ENCODE results near the gene GRIK4.

The GRIK4 gene

DNA sequence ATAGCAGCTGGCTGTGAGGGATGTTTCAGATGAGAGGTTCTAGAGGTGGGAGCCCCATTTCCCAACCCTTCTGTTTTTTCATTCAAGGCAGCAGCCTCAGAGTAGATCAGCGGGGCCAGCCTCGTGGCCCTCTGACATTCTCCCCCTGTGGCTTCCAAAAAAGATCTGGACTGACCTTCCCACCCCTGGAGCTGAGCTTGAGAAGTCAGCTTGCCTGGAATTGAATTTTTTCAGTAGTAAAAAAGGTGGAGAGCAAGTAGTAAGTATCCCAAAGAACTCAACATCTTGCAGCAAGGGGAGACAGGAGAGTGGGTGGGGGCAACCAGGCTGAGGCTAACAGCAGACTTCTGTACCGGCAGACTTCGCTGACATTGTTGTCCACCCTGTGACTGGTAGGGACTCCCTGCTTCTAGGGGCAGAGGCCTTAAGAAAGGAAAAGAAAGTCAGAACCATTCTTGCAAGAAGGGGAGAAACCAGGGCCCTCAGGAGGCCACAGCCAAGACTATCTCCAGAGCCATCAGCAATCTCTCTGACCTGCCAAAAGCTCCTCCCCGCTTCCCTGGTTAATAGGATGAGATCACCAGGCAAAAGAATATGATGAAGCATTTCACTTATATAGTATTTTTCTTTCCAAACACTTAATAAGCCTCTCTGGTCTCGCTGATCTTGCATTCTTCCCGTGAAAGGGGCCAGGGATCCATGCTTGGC, 2.0 kb upstream of the GRIK4 start:
- no peak for DNase-seq

DNA sequence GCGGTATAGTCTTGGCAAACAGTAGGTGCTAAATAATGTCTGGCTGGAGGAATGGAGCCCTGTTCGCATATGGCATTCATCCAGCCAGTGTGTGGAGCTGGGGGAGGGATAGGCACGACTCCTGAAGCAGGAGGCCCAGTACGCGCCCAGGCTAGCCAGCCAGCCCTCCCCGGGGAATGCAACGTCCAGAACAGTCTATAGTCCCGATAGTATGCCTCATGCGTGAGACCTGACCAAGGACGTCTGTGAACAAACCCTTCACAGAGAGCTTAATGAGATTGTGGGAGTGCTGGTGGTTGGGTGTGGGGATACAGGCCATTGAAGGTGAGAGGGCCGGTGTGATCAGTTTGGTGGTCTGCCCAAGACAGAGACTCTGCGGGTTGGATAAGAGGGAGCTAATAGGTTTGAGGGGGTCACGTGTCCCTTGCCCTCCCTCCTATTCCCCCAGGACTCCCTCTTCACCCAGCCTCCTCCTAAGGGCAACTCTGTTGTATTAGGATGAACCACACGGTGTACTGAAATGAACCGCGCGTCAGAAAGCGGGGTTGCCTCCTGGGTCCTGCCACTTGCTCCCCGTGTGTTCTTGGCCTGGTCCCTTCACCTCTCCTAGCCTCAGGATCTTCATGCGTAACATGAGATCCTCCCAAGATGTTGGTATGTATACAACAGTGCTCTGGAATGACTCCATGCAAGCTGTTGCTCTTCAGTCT, 987 bp upstream of the GRIK4 start:
- DNase-seq: no peak

DNA sequence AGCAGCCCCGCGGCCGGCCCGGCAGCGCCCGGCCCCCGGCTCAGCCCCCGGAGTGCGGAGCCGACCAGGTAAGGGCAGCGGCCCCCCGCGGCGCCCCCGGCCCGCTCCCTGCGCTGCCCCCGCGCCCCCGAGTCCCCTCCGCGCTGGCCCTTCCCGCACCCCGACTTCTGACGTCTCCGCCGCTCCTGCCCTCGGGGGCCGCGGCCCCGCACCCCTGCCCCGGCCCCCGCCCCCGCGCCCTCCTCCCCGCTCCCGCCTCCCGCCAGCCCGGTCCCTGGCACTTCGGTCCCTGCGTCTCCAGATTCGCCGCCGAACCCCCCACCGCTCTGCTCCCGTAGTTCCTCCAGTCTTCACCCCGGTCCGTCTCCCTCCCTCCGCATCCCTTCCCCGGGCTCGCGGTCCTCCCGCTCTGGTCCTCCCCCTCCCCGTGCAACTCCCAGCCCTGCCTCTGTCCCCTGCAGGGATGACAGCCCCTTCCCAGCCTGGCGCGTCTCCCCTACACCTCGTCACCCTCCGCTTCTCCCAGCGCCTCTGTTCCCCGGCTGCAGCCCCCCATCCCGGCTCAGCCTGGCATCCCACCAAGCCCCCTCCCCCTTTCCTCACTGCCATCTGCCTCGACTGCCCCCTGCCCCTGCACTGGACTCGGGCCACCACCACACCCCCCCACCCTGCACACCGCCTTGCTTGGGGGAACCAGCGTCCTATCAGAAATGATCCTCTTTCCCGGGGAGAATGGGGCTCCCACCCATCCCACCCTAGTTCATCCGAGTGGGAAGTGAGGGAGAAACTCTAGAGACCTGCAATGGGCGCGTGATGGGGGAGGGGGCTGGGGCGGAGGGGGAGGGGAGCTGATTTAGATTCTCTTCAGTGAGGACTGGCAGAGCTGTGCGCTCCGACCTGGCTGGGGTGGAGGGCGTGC, 531 bp downstream of the GRIK4 start:
- DNase-seq: no peak

DNA sequence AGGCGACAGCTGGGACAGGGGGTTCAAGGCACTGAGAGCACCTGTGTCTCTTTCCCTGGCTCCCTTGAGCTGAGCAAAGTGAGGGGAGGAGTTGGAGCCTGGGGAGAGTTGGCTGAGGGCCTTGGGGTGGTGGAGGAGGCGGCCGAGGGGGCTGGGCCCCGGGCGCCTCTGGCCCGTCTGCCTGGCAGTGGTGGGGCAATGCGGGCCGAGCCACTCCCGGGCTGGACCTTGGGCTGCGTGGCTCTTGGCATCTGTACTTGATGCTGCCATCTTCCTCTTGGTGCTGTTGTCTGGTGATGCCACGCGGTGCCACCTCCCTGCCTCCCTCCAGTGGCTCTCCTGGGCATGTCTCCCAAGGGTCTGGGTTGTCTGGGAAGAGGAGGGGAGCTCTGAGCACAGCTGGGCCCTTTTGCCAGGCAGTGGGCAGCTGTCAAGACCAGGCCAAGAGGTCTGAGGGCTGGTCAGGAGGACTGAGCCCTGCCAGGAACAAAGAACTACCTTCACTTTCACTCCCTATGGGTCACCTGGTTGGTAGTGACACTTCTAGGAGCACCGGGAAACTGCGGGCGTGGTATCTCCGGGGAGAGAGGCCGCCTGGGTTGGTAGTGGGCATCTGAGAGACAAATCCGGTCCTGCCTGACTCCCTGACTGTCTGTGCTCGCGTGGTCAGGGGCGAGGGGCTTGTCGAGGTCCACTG, 1.3 kb downstream of the GRIK4 start:
- no peak for DNase-seq

DNA sequence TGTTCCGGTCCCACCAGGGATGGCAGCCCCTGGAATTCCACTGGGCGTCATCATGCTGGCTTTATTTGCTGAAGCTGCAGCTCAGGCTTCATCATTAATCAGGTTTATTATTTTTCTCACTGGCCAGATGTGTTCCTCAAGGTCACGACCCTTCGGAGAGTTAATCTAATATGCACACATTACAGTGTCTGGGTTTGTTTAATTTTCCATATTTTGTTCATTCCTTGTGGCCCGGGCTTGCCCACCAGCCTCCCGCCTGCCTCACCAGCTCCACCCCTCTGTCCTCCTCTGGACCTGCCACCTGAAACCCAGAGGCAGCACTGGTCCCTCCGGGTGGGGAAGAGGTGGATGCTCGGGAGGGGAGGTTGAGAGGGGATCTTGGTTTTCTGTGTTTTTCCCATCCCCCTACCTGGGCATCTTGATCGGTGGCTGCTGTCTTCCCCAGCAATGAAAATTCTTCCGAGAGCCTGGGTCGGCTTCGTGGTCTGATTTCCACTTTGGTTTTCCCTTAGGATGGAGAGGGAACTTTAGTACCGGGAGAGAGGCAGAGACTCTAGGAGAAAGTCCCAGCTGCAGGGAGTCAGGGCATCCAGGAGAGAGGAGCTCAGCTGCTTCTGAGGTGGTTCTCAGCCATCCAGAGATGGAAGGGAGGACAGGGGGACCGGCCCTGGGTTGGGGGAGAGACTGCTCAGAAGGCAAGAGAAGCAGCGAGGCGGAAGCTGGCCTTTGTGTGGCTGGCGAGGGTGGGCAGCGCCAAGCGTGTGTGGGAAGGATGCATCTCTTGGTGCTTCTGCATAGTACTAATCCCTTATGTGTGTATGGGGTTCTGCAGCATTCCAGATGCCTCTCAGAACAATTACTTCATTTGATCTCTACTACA, 2.1 kb downstream of the GRIK4 start:
- DNase-seq: no peak

DNA sequence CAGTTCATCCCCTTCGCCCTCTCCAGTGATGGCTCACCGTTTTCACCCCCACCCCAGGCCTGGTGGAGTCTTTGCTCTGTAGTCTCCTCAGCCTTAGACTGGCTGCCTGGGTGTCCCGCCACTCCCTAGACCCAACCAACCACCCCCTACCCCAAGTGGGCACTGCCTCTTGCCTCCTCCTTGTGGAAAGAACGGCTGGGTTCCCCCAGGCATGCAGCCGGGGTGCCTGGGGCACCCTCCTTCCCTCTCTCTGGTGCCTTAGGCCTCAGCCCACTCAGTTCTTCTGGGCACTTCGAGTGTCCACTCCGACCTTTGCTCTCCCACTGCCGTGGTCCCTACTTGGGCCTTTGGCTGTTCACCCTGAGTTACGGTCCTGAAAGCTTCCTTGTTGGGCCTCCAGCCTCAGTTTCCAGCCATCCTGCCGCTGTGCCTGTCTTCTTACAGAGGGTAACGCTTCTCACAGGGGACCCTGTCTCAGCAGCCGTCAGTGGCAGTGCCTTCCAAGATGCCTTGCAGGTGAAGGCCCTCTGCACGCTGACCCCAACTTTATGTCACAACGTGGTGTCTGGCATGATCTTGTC, 3.1 kb downstream of the GRIK4 start:
- no peak for DNase-seq

DNA sequence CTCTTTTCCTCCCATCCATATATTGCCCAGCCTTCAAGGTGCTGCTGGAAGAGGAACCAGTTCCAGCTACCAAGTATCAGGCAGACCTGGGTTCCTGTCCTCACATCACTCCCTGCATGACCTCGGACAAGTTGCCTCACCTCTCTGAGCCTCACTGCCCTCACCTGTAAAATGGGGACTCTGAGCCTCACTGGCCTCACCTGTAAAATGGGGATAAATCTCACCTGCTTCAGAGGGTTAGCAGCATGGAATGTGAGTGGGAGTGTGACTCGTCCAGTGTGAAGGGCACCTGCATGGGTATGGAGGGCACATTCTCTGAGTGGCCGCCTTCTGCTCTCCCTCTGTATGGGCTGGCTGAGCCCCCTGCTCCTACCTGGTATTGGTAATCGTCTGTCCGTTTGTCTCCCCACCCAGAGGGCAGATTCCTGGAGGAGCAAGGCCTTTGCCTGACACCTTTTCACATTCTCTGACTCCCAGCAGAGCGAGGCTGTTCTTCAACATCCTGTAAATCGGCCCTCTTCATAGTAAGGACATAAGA, 3.7 kb downstream of the GRIK4 start:
- DNase-seq: no peak

DNA sequence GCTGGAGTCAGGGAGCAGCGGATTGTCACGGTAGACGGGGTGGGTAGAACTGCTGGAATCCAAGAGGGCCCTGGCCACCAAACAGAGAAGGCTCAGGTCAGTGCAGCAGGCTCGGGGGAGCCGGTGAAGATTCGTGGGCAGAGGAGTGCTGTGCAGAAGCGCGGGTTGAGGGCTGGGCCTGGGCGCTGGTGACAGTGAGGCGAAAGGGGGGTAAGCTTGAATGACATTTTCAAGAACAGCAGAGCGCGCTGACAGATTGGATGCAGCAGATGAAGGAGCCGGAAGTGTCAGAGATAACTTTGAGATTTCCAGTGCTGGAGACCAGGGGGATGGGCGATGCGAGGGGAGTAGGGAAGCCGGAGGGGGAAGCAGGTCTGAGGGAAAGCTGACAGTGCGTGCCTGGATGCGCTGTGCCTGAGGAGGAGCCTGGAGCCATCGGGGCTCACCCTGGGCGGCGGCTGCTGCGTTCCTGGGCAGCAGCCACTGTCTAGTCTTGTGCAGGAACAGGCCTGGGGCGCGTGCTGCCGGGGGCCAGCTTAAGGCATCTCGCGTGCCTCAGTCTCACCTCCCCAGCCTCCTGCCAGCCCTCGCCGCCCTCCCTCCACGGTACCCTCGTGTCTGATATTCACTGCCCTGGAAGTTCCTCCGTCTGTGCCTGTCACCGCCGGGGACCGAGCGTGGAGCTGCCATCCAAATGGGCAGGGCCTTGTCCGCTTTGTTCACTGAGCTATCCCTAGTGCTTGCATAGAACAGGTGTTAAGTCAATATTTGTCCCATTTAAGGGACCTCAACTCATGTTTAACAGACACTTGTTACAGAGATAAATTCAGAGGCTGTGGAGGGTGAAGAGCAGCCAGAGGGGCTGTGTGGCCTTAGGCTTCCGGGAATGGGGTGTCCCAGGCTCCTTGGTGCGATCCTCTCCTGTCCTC, 5.2 kb downstream of the GRIK4 start:
- no peak for DNase-seq

DNA sequence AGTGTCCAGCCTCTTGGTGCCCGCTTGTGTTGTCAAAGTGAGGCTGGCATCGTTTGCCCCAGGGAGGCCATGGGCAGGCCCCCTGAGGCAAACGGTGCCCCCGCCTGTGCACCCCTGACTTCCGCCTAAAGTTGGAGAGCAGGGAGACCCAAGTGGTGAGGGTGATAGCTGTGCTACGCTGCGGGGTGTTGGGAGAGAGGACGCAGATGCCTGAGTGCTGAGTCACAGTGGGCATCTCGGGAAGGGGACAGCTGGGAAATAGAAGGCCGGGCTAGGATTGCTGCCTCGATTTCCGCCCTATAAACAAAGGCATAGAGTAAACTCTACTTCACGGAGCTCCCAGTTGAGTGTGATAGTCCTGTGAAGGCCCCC, 5.8 kb downstream of the GRIK4 start:
- DNase-seq: no peak

DNA sequence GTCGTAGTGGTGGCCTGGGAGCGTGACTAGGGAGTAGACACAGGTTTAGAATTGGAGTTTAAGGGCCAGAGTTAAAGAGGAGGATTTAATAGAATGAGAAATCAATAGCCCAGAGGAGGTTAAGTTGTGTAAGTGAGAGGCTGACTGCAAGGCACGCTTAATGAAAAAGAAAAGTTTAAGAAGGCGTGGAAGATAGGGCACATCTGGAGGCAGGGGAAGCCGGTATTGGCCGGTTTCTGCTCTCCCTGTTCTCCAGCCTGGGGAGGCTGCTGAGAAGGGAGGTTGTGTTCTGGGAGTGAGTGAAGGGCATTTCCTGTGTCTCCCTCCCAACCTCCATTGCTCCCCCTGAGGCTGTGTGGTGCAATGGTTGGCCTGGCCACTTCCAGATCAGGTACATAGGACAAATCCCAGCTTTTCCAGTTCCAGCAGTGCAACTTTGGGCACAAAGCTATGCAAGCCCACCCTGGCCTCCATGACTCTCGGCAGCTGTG, 6.3 kb downstream of the GRIK4 start:
- peak; percentile 41 for DNase-seq

DNA sequence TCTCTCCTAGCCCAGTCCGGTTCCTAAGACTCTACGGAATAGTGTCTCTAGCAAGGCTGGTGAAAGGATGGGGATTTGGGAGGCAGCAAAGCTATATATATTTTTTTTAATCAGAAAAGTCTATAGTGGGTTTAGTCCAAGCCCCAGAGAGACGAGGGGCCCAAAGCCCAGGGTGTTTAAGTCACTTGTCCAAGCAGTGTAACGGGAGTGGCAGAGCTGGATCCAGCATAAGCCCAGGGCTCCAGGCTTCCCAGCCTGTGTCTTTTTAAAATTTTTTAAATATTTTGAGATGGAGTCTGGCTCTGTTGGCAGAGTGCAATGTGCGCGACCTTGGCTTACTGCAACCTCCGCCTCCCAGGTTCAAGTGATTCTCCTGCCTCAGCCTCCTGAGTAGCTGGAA, 6.8 kb downstream of the GRIK4 start:
- DNase-seq: no peak

DNA sequence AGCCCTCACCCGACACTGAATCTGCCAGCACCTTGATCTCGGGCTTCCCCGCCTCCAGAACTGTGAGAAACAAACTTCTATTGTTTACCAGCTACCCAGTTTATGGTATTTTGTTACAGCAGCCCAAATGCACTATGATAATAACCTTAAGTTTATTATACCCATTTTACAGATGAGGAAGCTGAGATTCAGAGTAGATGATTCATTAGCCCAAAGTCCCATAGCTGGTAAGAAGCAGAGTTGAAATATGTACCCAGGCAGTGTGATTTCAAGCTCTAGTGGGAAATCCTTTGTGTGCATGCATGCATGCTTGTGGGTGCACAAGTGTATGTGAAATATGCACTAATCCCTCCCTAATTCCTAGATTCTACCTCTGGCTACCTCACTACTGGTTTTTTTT, 7.9 kb downstream of the GRIK4 start:
- no peak for DNase-seq

DNA sequence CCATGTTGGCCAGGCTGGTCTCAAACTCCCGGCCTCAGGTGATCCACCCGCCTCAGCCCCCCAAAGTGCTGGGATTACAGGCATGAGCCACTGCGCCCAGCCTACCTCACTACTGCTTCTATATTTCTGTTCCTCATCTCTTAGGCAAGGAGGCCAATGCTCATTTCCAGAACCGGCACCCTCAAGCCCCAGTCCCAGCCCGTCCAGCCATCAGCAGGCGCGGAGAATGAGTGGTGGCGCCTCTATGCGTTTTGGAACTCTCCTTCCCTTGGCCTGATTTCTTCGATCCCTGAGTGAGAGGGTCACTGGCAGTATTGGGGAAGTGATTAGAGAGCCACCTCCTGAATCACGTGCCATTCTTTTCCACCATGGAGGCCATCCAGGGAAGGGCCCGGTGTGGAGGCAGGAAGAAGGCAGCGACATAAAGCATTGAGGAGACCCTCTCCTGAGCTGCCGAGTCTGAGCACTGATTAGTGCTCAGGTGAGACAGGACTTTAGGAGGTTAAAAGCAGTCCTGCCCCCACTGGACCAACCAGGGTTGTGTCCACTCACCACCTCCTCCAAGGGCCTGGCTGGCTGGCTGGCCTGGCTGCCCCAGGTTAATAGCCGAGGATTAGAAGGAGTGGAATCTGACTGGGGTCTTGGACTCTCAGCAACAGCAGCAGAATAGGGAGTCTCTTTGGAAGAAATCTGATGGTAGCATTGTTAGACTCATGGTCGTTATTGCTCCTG, 8.7 kb downstream of the GRIK4 start:
- DNase-seq: no peak

DNA sequence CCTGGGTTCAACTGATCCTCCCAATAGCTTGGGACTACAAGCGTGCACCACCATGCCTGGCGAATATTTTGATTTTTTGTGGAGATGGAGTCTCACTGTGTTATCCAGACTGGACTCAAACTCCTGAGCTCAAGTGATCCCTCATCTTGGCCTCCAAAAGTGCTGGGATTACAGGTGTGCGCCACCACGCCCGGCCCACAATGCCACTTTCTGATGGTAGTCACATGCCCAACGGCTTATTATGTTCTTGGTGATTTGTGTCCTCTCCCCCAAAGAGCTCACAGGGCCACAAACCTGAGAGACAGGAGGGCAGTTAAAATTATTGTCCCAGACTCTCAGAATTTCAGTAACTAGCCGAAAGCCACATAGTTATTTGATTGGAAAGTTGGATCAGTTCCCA, 9.6 kb downstream of the GRIK4 start:
- DNase-seq: no peak

DNA sequence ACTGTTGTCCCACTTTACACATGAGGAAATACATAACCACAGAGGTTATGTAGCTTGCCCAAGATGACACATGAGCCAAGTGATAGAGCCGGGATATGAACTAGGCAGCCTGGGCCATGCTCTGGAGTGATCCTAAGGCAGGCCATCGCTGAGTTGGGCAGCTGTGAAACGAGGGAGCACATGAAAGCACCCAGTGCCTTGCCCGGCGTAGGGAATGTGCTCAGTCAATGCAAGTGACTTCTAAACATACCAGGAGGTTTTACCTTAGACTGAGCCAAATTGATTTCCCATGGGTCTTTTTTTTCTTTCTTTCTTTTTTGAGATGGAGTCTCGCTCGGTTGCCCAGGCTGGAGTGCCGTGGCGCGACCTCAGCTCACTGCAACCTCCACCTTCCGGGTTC, 10.5 kb downstream of the GRIK4 start:
- DNase-seq: no peak

DNA sequence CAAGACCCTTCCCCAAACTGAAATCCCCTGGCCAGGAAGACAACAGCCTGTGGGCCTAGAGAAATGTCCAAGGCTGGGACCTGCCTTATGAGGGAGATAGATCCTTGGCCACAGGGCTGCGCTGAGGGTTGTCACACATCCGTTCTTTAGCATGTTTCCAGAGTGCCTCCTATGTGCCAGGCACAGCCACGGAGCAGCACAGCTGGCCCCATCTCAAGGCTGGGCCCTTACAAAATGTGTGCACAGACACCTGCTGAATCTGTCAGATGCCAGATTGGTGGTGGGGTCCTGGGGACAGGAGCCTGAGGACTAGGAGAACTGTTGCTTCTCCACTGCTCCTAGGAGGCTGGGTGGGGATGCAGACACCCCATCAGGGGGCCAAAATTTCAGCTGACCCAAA, 11.2 kb downstream of the GRIK4 start:
- no peak for DNase-seq

DNA sequence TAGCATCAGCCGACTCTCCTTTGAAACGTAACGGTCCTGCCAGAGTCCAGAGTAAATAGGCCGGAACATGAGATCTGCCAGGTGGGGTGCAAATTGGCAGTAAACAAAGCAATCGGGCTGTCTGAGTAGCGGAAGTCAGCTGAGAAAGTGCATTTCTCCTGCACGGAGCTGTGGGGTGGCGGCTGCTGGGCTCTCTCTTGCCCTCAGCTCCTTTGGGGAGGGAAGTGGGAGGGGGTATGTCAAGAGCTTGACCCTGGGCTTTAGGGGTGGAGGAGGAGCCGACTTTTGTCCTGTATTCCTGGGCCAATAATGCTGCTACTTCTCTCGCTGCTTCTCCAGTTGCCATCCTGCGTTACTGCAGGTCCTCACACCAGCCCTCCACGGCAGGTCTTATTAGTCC, 11.6 kb downstream of the GRIK4 start:
- DNase-seq: no peak

DNA sequence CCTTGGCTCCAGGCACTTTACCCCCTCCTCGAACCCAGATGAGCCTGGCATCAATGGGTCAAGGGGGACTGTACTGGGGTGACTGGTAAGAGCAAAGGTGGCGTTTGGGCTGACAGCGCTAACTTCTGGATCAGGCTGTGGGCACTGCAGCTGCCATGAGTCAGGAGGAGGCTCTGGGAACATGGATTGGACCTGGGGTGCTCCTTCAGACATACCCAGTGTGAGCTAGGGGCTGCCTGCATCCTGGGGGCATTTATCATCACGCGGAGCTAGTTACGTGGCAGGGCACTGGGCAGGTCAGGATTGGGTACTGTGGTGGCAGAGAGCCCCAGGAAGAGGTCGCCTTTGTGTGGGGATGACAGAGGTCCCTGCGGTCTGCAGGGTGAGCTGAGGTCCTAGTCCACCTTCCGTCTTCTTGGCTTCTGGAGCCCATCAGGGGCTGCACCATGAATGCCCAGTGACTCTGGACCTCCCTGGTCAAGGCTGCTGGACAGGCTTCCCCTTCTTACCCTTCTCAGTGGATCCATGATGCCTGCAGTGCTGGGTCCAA, 13.1 kb downstream of the GRIK4 start:
- DNase-seq: no peak
